GM19397 (cell line): Measurements from ENCODE around the gene ATP11A.
"Not testable (repeated sequence)": the region's sequence is repeated elsewhere in the genome, so short reads cannot be mapped to it uniquely, and the experiment has no call there.

Source experiments
- ATAC-seq: cut with Tn5 transposase; IDR thresholded peaks from one replicate; pipeline ENCODE4 v1.9.1; 2021; ENCODE audit warnings: mild to moderate bottlenecking, moderate library complexity; ENCODE audit not compliant: unreplicated experiment

ATP11A gene

DNA sequence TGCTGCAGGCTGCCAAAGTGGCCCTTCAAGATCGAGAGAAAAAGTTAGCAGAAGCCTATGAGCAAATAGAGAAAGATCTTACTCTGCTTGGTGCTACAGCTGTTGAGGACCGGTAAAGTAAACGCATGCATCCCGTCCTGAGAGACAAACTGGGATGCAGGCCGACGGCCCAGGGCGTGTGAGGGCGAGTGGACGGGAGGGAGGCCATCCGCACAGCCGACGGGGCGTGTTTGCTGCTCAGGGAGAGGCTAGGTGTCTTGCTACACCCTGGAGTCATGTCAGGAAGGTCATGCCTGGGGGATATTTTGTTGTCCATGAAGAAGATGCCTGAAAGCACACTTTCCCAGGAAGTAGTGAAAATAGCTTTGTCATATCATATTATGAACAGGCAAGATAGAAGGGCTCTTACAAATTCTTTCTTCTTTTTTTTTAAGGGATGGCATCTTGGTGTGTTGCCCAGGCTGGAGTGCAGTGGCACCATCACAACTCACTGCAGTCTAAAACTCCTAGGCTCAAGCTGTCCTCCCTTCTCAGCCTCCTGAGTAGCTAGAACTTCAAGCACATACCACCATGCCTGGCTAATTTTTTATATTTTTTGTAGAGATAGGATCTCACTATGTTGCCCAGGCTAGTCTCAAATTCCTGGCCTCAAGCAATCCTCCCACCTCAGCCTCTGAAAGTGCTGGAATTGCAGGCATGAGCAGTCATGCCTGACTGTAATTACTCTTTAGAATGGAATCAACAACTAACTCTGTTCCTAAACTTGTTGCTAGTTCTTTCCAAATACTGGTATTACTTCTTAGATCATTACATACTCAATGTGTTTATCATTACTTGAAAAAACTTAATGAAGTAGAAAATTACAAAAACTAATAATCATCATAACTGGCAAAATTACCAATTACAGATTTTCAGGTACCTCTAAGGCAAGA is 161.5 kb downstream of the ATP11A start:
- no peak for ATAC-seq

DNA sequence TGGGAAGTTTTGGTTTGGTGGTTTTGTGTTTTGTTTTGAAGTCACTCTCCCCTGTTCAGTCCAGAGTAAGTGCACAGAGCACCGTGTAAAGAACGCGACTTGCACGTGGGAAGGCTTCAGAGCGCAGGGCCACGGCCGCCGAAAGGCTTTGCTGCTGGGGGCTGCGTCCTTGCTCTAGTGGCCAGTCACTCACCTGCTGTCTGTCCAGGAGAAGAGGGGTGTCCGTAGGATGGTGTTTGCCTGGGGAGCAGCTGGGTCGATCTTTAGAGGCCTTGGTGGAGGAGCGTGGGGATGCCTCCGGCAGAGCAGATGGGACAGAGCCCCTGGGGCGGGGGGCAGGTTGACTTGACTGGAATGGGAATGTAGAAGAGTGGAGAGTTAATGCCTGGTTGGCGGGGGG is 162.6 kb downstream of the ATP11A start:
- no peak for ATAC-seq

DNA sequence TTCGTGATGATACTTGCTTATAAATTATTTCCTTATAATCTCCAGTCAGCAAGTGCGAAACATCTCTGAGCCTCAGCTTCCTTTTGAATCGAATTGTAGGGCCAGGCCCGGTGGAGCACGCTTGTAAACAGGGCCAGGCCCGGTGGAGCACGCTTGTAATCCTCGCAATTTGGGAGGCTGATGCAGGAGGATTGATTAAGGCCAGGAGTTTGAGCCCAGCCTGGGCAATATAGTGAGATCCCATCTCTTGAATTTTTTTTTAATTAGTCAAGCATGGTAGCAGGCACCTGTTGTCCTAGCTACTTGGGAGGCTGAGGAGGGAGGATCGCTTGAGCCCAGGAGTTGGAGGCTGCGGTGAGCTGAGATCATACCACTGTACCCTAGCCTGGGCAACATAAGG is 163.0 kb downstream of the ATP11A start:
- ATAC-seq = no peak

DNA sequence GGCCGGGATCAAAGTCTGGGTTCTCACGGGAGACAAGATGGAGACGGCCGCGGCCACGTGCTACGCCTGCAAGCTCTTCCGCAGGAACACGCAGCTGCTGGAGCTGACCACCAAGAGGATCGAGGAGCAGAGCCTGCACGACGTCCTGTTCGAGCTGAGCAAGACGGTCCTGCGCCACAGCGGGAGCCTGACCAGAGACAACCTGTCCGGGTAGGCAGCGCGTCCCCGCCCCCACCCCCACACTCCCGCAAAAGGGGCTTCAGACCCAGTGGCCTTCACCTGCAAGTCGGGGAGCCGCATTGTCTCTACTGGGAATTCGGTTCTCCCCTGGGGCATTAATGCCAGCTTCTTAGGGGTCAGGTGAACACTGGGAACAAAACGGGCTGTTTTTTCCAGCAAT is 164.5 kb downstream of the ATP11A start:
- ATAC-seq = no peak

DNA sequence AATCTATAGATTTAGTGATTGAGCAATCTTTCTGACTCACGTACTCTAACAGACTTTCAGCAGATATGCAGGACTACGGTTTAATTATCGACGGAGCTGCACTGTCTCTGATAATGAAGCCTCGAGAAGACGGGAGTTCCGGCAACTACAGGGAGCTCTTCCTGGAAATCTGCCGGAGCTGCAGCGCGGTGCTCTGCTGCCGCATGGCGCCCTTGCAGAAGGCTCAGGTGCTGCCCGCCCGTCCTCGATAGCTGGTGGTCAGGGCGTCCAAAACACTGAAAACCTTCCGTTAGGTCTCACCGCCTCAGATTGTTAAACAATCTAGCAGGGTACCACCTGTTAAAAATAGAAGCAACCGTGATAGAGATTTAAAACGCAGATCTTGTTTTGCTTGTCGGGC is 166.0 kb downstream of the ATP11A start:
- ATAC-seq = no peak

DNA sequence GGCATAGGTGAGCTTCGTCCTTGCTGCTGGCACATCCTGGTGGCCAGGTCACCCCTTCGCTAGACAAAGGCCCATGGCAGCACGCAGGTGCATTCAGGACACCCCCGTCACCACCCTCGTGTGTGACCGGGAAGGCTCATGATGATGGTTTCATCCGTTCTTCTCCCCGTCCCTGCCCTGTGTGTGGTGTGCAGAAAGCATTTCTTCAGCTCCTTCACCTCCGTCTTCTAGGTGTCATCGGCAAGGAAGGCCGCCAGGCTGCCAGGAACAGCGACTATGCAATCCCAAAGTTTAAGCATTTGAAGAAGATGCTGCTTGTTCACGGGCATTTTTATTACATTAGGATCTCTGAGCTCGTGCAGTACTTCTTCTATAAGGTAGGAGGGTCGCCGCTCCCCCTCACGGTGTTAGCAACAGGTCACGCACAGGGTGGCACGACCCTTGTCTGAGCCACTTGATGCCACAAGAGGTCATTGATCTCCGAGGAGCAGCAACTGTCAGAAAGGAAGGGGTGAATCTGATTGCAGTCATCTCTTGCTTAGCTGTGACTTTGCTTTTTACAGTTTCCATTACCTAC is 168.2 kb downstream of the ATP11A start:
- no peak for ATAC-seq

DNA sequence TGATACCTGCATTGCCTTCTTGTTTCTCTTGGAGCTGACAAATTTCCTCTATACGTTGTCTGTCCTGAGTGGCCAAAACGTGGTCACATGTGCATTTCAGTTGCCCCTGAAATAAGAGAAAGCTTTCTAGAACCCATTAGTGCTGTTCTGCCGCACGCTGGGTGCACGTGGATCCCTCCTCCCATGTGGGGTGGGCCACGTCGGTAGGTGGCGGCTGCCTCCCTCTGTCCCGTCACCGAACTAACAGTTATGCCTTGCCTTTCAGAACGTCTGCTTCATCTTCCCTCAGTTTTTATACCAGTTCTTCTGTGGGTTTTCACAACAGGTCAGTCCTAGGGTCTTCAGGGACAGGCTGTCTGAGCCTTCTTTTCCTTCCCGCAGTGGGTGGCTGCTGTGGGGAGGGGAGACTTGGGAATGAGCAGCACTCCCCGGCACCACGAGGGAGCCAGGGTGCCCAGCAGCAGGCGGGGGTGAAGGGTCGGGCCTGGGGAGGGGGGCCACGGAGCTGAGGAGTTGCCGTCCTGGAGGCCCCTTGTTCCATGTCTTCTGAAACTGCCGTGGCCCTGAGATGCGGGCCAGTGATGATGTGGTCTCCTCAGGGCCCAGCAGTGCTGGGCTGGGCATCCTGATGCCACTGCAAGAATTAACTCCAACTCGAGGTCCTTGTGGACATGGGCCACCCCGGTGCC is 169.4 kb downstream of the ATP11A start:
- no peak for ATAC-seq

DNA sequence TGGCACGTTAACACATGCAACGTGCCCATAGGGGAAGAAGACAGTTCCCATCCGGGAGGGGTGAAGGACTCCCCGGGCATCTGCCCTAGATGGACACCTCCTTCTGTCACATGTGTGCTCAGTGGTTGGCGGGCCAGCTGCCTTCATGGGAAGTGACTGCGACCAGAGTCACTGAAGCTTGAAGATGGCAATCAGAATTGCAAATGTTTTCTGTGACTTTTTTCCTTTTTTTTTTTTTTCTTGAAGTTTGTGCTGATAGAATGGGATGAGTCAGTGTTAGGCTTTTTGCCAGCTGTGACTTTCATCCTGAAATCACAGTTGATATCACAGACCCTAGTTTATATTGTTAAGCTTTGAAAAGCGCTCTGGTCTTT is 170.0 kb downstream of the ATP11A start:
- ATAC-seq = peak; percentile 78

DNA sequence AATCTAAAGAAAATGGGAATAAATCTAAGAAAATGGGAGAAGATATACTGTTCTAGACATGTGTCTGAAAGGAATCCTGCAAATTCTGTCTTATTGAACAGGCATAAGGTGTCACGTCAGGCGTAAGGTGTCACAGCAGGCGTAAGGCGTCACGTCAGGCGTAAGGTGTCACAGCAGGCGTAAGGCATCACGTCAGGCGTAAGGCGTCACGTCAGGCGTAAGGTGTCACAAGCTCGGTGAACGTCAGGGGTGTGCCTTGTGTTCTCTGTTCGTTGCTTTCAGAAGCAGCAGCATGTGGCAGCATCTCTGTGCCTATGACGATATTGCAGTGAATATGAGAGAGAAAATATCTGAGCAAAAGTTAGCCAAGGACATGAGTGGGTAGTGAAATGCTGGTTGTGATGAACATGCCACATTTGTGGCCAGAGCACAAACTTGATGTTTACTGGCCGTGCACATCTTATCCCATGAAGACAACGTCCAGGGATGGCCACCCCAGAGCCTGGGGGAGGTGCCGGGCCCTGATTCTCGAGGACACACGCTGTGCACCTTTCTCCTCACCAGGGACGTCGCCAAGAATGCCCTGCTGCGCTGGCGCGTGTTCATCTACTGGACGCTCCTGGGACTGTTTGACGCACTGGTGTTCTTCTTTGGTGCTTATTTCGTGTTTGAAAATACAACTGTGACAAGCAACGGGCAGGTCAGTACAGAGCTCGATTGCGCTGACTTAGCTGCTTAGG is 172.2 kb downstream of the ATP11A start:
- no peak for ATAC-seq

DNA sequence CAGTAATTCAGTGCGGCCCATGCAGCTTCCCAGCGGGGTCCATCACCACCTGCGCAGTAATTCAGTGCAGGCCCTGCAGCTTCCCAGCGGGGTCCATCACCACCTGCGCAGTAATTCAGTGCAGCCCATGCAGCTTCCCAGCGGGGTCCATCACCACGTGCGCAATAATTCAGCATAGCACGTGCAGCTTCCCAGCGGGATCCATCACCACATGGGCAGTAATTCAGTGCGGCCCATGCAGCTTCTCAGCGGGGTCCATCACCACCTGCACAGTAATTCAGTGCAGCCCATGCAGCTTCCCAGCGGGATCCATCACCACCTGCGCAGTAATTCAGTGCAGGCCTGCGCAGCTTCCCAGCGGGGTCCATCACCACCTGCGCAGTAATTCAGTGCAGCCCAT is 173.5 kb downstream of the ATP11A start:
- ATAC-seq = not testable (repeated sequence)

DNA sequence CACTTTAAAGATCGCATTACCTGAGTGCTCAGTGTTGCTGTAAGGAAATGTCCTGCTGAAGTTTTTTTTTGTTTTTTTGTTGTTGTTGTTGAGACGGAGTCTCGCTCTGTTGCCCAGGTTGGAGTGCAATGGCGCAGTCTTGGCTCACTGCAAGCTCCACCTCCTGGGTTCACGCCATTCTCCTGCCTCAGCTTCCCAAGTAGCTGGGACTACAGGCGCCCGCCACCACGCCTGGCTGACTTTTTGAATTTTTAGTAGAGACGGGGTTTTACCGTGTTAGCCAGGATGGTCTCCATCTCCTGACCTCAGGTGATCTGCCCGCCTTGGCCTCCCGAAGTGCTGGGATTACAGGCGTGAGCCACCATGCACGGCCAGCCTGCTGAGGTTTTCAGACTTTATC is 175.6 kb downstream of the ATP11A start:
- ATAC-seq = not testable (repeated sequence)

DNA sequence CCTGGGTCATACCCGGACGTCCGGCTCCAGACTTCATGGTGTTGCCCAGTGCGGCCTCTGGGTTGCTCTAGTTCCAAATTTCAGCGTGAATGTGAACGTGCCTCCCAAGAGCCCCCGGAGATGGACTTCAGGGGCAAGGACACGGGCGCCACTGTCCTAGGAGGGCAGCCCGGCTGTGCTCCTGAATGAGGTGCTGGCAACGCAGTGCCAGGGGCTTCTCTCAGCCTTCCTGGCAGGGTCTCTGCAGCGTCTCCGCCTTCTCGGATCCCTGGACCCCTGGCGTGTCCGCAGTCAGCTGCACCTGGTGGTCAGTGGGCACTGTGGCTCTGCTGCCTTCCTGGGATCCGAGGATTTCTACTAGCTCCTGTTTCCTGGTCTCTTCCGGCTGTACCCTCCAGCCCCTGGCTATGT is 177.5 kb downstream of the ATP11A start:
- no peak for ATAC-seq

DNA sequence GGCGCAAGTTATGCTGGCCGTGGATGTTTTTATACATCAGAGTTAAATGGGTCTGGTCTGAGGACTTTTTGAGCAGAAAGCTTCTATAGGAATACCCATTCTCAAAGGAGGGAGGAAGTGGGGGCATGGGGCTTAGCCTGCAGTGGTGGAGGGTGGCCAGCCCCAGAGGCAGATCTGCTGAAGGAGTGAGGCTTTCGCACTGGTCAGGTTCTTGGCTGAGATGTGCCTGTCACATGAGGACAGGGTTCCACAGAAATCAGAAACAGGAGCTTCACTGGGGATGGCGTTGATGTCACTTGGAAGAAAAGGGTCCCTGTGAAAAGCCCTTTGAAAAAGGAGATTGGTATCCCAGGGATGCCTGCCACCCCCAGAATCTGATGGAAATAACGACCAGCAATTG is 178.5 kb downstream of the ATP11A start:
- ATAC-seq = no peak

DNA sequence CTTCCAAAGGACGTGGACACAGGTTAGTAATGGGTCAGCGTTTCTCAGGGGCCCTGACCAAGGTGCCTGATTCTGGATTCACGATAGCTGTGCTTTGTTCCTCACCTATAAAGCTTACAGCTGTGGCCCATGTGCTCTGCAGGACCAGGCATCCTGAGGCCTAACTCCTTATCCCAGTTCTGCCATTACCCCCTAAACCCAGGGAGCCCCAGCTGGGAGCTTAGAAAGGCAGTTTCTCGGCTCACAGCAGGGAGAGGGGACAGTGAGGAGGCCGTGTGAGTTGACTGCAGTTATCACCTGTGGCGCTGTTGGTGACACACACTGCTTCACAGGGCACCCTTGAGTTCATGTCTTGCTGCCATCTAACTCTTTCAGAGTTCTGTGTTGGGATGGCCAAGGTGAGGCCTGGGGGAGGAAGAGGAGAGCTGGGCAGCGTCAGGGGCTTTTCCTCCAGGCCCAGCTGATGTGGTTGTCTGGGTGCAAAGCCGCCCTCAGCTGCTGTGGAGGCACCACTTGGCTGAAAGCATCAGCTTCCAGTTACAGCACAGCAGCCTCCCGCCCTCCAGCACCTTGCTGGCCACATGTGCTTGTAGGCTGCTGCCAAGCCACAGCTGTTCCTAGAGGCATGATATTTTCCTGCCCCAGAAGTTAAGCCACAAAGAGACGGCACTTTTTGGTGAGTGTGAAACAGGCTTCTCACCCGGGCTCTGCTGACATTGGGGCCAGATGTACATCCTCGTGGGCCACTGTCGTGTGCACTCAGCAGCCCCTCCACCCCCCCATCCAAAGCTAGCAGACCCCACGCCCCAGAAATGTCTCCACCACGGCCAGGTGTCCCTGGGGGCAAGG is 179.6 kb downstream of the ATP11A start:
- ATAC-seq = no peak

DNA sequence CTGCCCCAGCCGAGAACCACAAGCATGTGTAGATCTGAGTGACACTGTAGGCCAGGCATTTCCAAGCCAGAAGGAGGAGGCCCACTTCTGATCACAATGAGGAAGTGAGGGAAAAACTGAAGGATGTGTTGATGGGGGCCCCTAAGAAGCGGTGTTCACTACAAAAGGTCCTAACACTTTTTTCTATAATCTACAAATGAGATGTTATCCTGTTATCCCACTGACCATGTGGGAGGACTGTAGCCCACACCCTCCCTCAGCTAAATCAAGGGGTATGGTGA is 180.2 kb downstream of the ATP11A start:
- no peak for ATAC-seq

DNA sequence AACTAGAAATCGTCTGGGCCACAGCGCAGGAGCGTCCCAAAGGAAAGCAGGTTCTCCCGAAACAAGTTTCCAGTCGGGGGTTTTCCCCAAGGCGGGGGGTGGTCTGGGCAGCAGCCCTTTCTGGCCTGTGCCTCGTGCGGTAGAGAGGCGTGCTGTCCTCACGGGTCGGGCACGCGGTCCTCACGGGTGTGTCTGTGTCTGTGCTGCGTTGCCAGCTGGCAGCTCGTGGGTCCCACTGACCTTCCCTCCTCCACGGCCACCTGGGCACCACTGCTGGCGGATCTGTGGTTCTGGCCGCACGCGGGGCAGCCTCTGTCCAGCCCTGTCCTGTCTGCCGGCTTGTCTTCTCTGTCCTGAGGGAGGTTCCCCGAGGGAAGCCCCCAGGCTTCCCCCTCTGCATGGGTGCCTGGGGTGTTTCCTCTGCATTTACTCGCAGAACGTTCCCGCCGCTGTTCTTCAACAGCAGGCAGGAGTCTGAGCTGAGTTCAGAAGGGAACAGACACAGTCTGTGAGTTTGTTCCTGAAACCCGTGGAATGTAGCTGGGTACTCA is 181.0 kb downstream of the ATP11A start:
- ATAC-seq = no peak

DNA sequence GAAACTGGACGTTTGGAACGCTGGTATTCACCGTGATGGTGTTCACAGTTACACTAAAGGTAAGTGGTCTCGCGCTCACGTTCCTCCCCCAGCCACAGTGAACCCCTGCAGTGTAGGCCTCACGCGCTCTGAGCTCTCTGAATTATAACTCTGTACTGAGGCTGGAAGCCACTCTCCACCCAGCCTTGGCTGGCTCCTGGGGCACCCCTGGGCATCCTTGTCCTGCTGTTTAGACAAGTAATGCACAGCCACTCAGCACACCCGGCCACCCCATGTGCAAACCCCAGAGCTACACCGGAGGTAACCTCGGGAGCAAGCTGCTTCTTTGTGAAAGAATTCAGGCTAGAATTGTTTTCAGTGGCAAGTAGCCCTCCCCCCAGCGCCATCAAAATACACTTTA is 181.9 kb downstream of the ATP11A start:
- no peak for ATAC-seq

DNA sequence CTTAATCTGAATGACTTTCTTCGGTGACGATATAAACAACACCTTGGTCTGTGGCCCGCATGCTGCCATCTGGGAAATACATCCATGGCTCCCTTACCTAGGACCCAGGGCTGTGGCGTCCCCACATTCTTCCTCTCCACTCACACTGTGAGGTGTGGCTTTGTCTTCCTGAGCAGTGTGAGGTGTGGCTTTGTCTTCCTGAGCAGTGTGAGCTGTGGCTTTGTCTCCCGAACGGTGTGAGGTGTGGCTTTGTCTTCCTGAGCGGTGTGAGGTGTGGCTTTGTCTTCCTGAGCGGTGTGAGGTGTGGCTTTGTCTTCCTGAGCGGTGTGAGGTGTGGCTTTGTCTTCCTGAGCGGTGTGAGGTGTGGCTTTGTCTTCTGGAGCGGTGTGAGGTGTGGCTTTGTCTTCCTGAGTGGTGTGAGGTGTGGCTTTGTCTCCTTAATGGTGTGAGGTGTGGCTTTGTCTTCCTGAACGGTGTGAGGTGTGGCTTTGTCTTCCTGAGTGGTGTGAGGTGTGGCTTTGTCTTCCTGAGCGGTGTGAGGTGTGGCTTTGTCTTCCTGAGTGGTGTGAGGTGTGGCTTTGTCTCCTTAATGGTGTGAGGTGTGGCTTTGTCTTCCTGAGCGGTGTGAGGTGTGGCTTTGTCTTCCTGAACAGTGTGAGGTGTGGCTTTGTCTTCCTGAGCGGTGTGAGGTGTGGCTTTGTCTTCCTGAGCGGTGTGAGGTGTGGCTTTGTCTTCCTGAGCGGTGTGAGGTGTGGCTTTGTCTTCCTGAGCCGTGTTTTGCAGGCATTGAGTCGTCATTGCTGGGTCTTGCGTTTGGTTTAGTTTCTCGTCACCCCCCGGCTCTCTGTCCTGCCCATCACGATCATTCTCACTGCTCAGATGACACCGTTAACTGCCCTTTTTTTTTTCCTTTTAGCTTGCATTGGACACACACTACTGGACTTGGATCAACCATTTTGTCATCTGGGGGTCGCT is 183.1 kb downstream of the ATP11A start:
- not testable (repeated sequence) for ATAC-seq
